ENCODE data around the gene HCK. TPM values are rescaled to one million over a fixed set of nuclear protein-coding genes. Genes with fewer than 3 reads are reported as not detected.

Gene HCK
- total and polyA plus RNA-seq, 9 of the 15 experiments (the other 6 are each of a cell fraction or from before 2014, with no cell fraction given) = 0.09 to 0.51 (median 0.27) TPM; not detected in 6

- no peak for ATAC-seq
- POLR2A ChIA-PET = no interaction called here
- 0% methylated on average over 2 of the region's 2 CpGs for WGBS (ENCODE audit: insufficient coverage, low coverage, missing lambda C conversion rate)
- H3K79me2 ChIP-seq (ENCODE audit: control insufficient read depth, insufficient read depth, low read length) = no peaks in the 10 kb centered on the region
- H3K9me3 ChIP-seq (replicated peaks; ENCODE audit: control insufficient read depth, insufficient read depth, low read depth, low read length) = no peaks in the 10 kb centered on the region
- H3K9me1 ChIP-seq (ENCODE audit: control insufficient read depth, insufficient read depth, low read length) = no peaks in the 10 kb centered on the region
- no peak overlapping the region for H2AFZ ChIP-seq (ENCODE audit: low read depth, low read length)
- CTCF ChIA-PET (ENCODE audit: low intra/inter-chr PET ratio) = no interaction called here
- intact Hi-C loops (cut with micrococcal nuclease) (no loop called here), in situ Hi-C loops (cut with MboI) (no loop called here)
- H3K36me3 ChIP-seq (ENCODE audit: control insufficient read depth, insufficient read depth, low read length) = no peaks in the 10 kb centered on the region
- no peaks in the 10 kb centered on the region; the same call in 1 of the 2 replicates for H4K20me1 ChIP-seq (replicated peaks; ENCODE audit: control insufficient read depth, insufficient read depth, low read length)
- BruUV-seq (replicated peaks) = no TSS peak
- no peak overlapping the region for H3K9ac ChIP-seq (ENCODE audit: insufficient read depth in 1 of 2, low read depth in 2 of 2, low read length in 2 of 2)
- no peak for FAIRE-seq
- H3K4me2 ChIP-seq (ENCODE audit: insufficient read depth, low read length) = no peak overlapping the region
- H3K27ac ChIP-seq (ENCODE audit: extremely low read depth, low read depth, low read length) = no peak overlapping the region
- DNase-seq (ENCODE audit: extremely low read depth in 1 of 4, low spot score in 3 of 4) = peak in 1 of 4 experiments; percentile 30
- TF ChIP-seq PBX2 (CRISPR knock-in tag; IDR thresholded peaks at IDR 0.05; ENCODE audit: low read depth) = no peak
- TF ChIP-seq PBX2 (tag; conservative IDR thresholded peaks at IDR 0.05; ENCODE audit: low read depth) = peak; percentile 45; the same call in 1 of the 2 replicates
- no peak for TF ChIP-seq TFAP4 (CRISPR knock-in tag; IDR thresholded peaks at IDR 0.05; ENCODE audit: borderline replicate concordance)
- no peak for TF ChIP-seq ZNF23 (CRISPR knock-in tag; IDR thresholded peaks at IDR 0.05)
- peak; percentile 86 for TF ChIP-seq PKNOX1 (IDR thresholded peaks at IDR 0.05)
- TF ChIP-seq NFYB (IDR thresholded peaks at IDR 0.05; ENCODE audit: extremely low read depth, insufficient read length) = peak; percentile 31
- peaks cover 0 to 11% of the 10 kb centered on the region in 2 experiments; a peak in 4 of 5 replicates for H3K4me1 ChIP-seq (replicated peaks in 1 of 2; ENCODE audit: control insufficient read depth in 2 of 2, insufficient read depth in 2 of 2, low read length in 2 of 2)
- H3K4me3 ChIP-seq = no peak overlapping the region
- H3K27me3 ChIP-seq (ENCODE audit: control insufficient read depth in 2 of 2, insufficient read depth in 2 of 2, low read length in 2 of 2) = 0 out of 5 replicates have a peak, but pooled peaks cover 0 to 15% of the 10 kb centered on the region in 2 experiments
Measured at GRCh38 chr20:32003325-32003724, 48.7 kb upstream of the HCK start.

Data from K562 (cell line).